Activated T-cell treated with anti-CD3 and anti-CD28 coated beads, Interleukin-2, amount 50 U/mL, for 24 hours (primary cell): Measurements from ENCODE around the gene RAPGEFL1.
A peak's percentile ranks its signal among the peaks of the same experiment; 100 is the strongest.
"Not testable (repeated sequence)": the region's sequence is repeated elsewhere in the genome, so short reads cannot be mapped to it uniquely, and the experiment has no call there.

Source experiments
- DNase-seq: peaks from one replicate; pipeline ENCODE4 v3.0.0-alpha.2; 2020
- H3K27ac Mint-ChIP-seq: 2 replicates; pipeline ENCODE4 v1.8.0; 2020; ENCODE audit warnings: mild to moderate bottlenecking, mixed read lengths
- H3K27me3 Mint-ChIP-seq: 2 replicates; pipeline ENCODE4 v1.8.0; 2020; ENCODE audit warnings: mixed read lengths
- H3K36me3 Mint-ChIP-seq: 2 replicates; pipeline ENCODE4 v1.8.0; 2020; ENCODE audit warnings: low read depth, mixed read lengths
- H3K4me1 Mint-ChIP-seq: 2 replicates; pipeline ENCODE4 v1.8.0; 2020; ENCODE audit warnings: low read depth, mixed read lengths
- H3K4me3 Mint-ChIP-seq: 2 replicates; pipeline ENCODE4 v1.8.0; 2020; ENCODE audit warnings: mild to moderate bottlenecking, moderate library complexity, mixed read lengths
- H3K9me3 Mint-ChIP-seq: 2 replicates; pipeline ENCODE4 v1.8.0; 2020; ENCODE audit warnings: mixed read lengths

The RAPGEFL1 gene

GRCh38 chr17:40209404-40210093 is 32.3 kb downstream of the RAPGEFL1 start:
- DNase-seq, result no peak
- Mint-ChIP-seq H3K36me3 (no peaks in the 10 kb centered on the region), H3K27me3 (no peaks in the 10 kb centered on the region), H3K9me3 (no peaks in the 10 kb centered on the region), H3K4me1 (no peaks in the 10 kb centered on the region), H3K4me3 (no peak overlapping the region), H3K27ac (no peak overlapping the region)

- not testable (repeated sequence) for H3K27ac Mint-ChIP-seq, H3K36me3 Mint-ChIP-seq, H3K9me3 Mint-ChIP-seq, H3K27me3 Mint-ChIP-seq, H3K4me3 Mint-ChIP-seq, DNase-seq
- H3K4me1 Mint-ChIP-seq, result peaks cover 10% of the 10 kb centered on the region
Observed at GRCh38 chr17:40213914-40214313, 36.6 kb downstream of the RAPGEFL1 start.

DNA sequence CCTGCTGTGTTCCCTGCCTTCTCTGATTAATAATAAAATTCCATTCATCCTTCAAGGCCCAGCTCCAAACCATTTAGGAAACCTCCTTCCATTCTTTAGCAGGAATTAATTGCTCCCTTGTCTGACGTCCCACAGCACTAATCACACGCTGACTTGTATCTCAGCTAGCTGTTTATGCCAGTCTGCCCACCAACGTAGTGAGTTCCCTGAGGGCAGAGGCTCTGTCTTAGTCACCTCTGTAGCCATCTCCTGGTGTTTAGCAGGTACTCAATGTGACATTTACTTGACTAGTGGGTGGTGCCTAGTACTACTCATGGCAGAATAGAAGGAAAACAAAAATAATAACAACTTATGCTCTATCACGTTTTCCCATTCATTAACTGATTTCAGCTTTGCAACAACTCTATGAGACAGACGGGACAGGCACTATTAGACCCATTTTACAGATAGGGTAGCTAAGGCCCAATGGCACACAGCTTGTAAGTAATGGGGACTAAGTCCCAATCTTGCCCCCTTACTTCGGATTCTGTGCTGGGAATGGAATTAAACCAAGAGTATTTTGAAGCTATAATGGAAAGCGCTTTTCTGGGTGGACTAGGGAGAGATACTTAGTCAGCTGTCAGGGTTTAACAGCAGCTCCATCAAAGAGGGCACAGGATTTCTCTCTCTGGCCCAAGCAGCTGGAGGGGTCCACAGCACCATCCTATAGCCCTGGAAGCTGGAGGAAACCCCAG is 40.9 kb downstream of the RAPGEFL1 start:
- no peaks in the 10 kb centered on the region for H3K27me3 Mint-ChIP-seq
- peaks cover 28% of the 10 kb centered on the region for H3K4me1 Mint-ChIP-seq
- H3K36me3 Mint-ChIP-seq, result peaks cover 7% of the 10 kb centered on the region
- H3K27ac Mint-ChIP-seq, result peak overlapping the region; percentile 99
- DNase-seq, result no peak
- H3K4me3 Mint-ChIP-seq, result peak overlapping the region; percentile 88
- H3K9me3 Mint-ChIP-seq, result no peaks in the 10 kb centered on the region

DNA sequence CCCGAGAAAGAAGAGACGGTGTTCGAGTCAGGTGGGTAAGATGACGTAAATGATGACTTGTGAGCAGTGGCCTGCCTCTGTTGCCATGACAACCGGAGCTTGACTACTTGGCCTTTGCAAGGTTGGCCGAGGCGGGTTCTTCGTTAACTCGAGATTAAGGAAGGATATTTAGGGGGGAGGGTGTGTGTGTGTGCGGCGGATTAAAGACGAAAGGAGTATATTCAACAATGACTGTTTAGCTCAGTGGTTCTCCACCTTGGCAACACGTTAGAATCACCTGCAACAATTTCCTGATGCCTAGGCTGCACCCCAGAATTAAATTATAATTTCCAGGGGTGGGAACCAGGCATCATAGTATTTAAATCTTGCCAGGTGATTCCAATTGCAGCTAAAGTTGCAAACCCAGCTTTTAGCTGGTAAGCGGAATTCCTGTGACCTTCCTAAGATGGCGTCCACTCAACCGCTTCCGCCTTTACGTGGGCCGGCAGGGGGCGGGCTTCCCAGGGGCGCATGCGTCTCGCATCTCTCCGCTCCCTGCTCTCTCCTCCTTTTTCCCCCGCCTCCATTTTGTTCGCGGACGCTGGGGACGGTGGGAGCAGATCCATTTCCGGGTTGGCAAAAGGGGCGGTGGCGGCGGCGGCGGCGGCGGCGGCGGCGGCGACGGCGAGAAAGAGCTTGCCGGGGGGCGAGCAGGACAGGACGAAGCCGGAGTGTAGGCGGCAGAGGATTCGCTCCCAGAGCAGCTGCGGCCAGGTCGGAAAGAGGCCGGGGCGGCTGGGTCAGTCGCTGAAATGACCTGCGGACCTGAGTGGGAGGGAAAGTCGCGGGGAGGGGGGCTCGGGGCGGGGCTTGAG is 41.7 kb downstream of the RAPGEFL1 start, which contains the start of gene WIPF2:
WIPF2 (plus strand) TSS at position 565 of the 854 bp plus-strand sequence. CDS start 37,156 bp downstream, outside the sequence.
- Mint-ChIP-seq H3K4me3 (peak within 1 kb of the TSS; percentile 88), H3K4me1 (peaks cover 33% of the 10 kb centered on the region), H3K36me3 (peaks cover 8% of the 10 kb centered on the region)

GRCh38 chr17:40219594-40220338 is 42.5 kb downstream of the RAPGEFL1 start:
- peak overlapping the region; percentile 88 for H3K4me3 Mint-ChIP-seq
- no peaks in the 10 kb centered on the region for H3K27me3 Mint-ChIP-seq
- H3K9me3 Mint-ChIP-seq, result no peaks in the 10 kb centered on the region
- peak overlapping the region; percentile 87 for H3K27ac Mint-ChIP-seq
- H3K36me3 Mint-ChIP-seq, result peaks cover 13% of the 10 kb centered on the region
- H3K4me1 Mint-ChIP-seq, result peaks cover 37% of the 10 kb centered on the region
- DNase-seq, result peak; percentile 62

More for the DNA sequence above, 41.7 kb downstream of the RAPGEFL1 start, which contains the start of gene WIPF2:
- DNase-seq, result peak; percentile 97
- no peaks in the 10 kb centered on the region for H3K27me3 Mint-ChIP-seq
- no peaks in the 10 kb centered on the region for H3K9me3 Mint-ChIP-seq
- H3K27ac Mint-ChIP-seq, result peak within 1 kb of the TSS; percentile 99

DNA sequence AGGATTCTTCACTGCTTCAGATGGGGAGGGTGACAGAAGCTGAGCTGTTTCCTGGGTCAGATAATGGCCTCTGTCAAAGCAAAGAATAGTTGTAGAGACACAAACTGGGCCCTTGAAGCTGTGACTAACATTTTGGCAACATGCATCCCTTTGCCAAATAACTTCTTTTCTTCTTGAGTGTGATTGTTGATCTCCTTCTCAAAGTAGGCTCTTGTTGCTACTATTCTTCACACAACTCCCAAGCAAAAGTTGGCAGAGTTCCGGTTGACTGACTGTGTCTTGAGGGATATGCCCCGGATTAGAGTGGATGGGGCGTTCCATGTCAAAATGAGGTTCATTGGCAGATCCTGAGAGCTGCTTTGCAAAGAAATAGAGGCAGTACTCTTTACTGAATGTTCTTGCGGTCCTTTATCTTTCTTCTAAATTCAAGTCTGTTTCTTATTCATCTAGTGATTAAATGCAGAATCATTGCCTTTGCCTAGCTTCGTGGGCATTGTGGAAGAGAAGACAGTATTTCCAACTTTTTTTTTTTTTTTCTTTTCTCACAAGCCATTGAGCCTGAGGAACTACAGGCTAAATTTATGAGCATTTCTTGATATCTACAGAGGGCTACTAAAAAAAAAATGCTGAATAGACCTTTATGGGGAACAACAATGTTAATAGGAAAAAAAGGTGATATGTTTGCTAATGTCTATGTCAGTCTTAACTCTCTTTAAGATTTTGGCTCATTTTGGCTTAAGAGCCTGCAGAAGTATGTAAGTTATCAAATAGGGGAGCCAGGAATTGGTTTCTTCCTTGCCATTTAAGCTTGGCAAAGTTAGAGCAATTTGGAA is 47.7 kb downstream of the RAPGEFL1 start:
- H3K9me3 Mint-ChIP-seq, result no peaks in the 10 kb centered on the region
- no peak for DNase-seq
- H3K36me3 Mint-ChIP-seq, result peaks cover 33% of the 10 kb centered on the region
- H3K27ac Mint-ChIP-seq, result peak overlapping the region; percentile 42
- H3K4me1 Mint-ChIP-seq, result peaks cover 38% of the 10 kb centered on the region
- no peaks in the 10 kb centered on the region for H3K27me3 Mint-ChIP-seq
- no peak overlapping the region for H3K4me3 Mint-ChIP-seq

DNA sequence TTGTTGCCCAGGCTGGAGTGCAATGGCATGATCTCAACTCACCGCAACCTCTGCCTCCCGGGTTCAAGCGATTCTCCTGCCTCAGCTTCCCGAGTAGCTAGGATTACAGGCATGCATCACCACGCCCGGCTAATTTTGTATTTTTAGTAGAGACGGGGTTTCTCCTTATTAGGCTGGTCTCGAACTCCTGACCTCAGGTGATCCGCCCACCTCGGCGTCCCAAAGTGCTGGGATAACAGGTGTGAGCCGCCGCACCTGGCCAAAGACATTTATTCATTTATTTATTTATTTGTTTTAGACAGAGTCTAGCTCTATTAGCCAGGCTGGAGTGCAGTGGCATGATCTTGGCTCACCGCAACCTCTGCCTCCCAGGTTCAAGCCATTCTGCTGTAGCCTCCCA is 51.9 kb downstream of the RAPGEFL1 start:
- Mint-ChIP-seq H3K4me1 (peaks cover 28% of the 10 kb centered on the region), H3K36me3 (peaks cover 54% of the 10 kb centered on the region)
- not testable (repeated sequence) for H3K27me3 Mint-ChIP-seq, H3K9me3 Mint-ChIP-seq, H3K27ac Mint-ChIP-seq, DNase-seq, H3K4me3 Mint-ChIP-seq

GRCh38 chr17:40230670-40231069 is 53.4 kb downstream of the RAPGEFL1 start:
- no peaks in the 10 kb centered on the region for H3K27me3 Mint-ChIP-seq
- peaks cover 17% of the 10 kb centered on the region for H3K4me1 Mint-ChIP-seq
- H3K4me3 Mint-ChIP-seq, result no peak overlapping the region
- H3K36me3 Mint-ChIP-seq, result peaks cover 54% of the 10 kb centered on the region
- no peak overlapping the region for H3K27ac Mint-ChIP-seq
- H3K9me3 Mint-ChIP-seq, result no peaks in the 10 kb centered on the region
- DNase-seq, result no peak

DNA sequence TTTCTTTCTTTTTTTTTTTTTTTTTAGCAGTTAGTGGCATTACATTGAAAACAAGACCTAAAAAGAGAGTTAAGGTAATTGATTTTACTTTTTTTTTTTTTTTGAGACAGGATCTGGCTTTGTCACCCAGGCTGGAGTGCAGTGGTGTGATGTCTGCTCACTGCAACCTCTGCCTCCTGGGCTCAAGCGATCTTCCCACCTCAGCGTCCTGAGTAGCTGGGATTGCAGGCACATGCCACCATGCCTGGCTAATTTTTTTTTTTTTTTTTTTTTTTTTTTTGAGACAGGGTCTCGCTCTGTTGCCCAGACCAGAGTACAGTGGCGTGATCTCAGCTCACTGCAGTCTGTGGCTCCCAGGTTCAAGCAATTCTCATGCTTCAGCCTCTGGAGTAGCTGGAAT is 54.7 kb downstream of the RAPGEFL1 start:
- H3K9me3 Mint-ChIP-seq, H3K27ac Mint-ChIP-seq, H3K4me3 Mint-ChIP-seq, DNase-seq, H3K27me3 Mint-ChIP-seq: not testable (repeated sequence)
- peaks cover 61% of the 10 kb centered on the region for H3K36me3 Mint-ChIP-seq
- peaks cover 18% of the 10 kb centered on the region for H3K4me1 Mint-ChIP-seq

GRCh38 chr17:40241252-40241834 is 64.1 kb downstream of the RAPGEFL1 start:
- Mint-ChIP-seq H3K4me1 (peaks cover 39% of the 10 kb centered on the region), H3K4me3 (no peak overlapping the region), H3K36me3 (peaks cover 26% of the 10 kb centered on the region), H3K27ac (peak overlapping the region; percentile 2), H3K9me3 (no peaks in the 10 kb centered on the region), H3K27me3 (no peaks in the 10 kb centered on the region)
- no peak for DNase-seq

DNA sequence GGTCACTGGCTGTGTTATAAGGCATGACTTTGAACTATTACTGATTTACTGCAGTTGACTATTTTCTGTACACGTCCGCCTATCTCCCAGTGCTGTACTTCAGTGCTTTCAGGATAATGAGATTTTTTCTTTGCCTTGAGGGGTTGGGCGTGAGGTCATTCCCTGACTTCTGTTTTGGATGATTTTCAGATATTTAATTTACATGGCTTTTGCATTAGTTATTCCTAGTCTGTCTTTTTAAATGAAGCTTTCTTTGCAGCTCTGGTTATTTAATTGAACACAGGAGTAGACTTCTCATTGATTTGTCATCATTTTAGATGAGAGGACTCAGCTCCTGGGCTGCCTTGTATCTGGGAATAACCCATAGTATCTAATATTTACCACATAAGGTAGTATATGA is 65.5 kb downstream of the RAPGEFL1 start:
- H3K27ac Mint-ChIP-seq, result peak overlapping the region; percentile 22

GRCh38 chr17:40243761-40244160 is 66.5 kb downstream of the RAPGEFL1 start:
- peaks cover 16% of the 10 kb centered on the region for H3K36me3 Mint-ChIP-seq
- H3K9me3 Mint-ChIP-seq, result no peaks in the 10 kb centered on the region
- no peak overlapping the region for H3K4me3 Mint-ChIP-seq
- H3K27me3 Mint-ChIP-seq, result no peaks in the 10 kb centered on the region
- no peak for DNase-seq
- H3K4me1 Mint-ChIP-seq, result peaks cover 40% of the 10 kb centered on the region
- no peak overlapping the region for H3K27ac Mint-ChIP-seq

More for the DNA sequence above, 65.5 kb downstream of the RAPGEFL1 start:
- Mint-ChIP-seq H3K36me3 (peaks cover 18% of the 10 kb centered on the region), H3K9me3 (no peaks in the 10 kb centered on the region), H3K4me1 (peaks cover 36% of the 10 kb centered on the region), H3K4me3 (no peak overlapping the region), H3K27me3 (no peaks in the 10 kb centered on the region)
- no peak for DNase-seq

DNA sequence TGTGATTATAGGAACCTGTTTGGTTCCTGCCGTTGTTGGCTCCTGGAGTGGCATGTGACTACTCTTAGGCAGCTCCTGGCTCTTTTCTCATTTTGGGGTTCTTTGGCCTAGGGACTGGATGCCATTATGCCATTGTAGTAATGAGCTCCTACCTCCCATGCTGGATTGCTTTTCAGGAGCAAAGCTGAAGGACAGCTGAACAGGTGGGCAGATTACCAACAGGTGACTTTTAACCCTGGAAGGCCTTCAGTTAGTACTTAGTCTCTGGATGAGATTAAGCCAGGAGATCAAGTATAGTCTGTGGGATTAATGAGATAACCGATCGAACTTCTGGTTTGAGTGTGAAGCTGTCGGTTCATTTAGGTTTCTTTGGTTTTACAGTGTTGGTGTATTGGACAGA is 67.0 kb downstream of the RAPGEFL1 start:
- Mint-ChIP-seq H3K27ac (peak overlapping the region; percentile 7), H3K36me3 (peaks cover 15% of the 10 kb centered on the region)

More for the DNA sequence above, 67.0 kb downstream of the RAPGEFL1 start:
- no peak for DNase-seq
- peaks cover 45% of the 10 kb centered on the region for H3K4me1 Mint-ChIP-seq
- no peak overlapping the region for H3K4me3 Mint-ChIP-seq
- no peaks in the 10 kb centered on the region for H3K27me3 Mint-ChIP-seq
- no peaks in the 10 kb centered on the region for H3K9me3 Mint-ChIP-seq
